NAMALWA (cell line): ENCODE data around the gene GBX2.
"Not testable (repeated sequence)": the region's sequence is repeated elsewhere in the genome, so short reads cannot be mapped to it uniquely, and the experiment has no call there.

Experiments used
- DNase-seq: peaks from one replicate; pipeline ENCODE4 v3.0.0-alpha.2; 2015; ENCODE audit warnings: low spot score

GBX2 gene

DNA sequence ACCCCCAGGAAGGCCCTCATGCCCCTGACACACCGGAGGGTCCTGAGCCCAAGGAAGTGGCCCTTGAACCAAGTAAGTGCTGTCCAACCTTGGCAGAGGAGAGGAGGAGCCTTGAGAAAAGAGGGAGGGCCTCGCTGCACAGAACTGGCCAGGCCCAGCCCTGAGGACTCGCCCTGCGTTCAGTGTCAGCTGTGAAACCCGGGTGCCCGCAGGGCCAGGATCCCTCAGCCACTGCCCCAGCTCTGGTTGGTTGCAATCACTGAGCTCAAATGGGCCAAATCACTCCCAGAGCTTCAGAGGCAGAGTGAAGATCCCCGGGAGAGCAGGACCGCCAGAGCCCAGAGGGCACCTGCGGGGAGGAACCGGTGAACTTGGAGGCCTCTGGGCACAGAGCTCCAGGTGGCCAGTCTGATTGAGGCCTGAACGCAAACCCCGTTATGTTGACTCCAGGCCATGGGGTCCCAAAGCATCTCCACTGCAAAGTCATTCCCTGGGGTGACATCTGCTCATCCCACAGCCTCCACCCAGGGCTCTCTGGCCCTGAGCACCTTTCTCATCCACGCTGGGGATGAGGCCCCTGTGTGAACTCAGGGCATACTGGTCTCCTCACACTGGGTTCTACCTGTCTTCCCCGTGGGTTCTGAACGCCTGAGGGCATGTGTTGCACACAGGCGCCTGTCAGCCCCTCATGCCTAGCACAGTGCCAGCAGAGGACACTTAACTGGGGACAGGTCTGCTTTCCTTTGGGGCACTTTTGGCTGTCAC lies 11.9 kb downstream of the GBX2 start:
- DNase-seq = no peak

DNA sequence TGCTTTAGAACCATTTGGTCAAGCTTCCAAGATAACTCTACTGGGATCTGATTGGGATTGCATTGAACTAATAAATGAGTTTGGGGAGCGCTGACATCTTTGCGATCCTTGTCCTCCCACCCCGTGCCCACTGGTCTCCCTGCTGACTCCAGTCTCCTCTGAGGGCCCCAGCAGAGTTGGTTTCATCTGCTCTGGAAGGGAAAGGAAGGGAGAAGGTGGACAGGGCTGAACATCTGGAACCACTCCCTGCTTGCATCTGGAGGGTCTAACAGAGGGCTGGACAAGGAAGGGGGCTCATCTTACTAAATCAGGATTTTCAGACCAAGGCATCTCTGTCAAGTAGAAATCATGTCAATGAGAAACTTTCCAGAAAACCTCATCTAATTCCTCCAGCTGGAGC lies 12.8 kb downstream of the GBX2 start:
- DNase-seq = no peak

GRCh38 chr2:236146436-236146835 lies 21.8 kb downstream of the GBX2 start:
- no peak for DNase-seq

GRCh38 chr2:236143811-236144210 lies 24.4 kb downstream of the GBX2 start:
- no peak for DNase-seq

GRCh38 chr2:236141616-236142015 lies 26.6 kb downstream of the GBX2 start:
- DNase-seq = not testable (repeated sequence)

DNA sequence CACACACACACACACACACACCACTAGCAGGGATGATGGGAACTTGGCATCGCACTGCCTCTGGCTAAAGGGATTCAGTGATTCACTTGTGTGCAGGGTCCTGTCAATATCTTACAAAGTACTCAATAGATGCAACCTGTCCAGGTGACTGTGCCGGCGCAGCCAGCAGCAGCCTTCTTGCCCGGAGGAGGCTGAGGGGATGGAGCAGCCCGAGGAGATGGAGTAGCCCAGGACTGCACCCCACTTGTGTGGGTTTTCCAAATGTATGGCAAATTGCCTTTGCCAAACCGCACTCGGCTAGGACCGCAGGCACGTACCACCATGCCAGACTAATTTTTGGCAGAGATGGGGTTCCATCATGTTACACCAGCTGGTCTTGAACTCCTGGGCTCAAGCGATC lies 31.1 kb downstream of the GBX2 start:
- no peak for DNase-seq

GRCh38 chr2:236136538-236136937 lies 31.6 kb downstream of the GBX2 start:
- DNase-seq = no peak

DNA sequence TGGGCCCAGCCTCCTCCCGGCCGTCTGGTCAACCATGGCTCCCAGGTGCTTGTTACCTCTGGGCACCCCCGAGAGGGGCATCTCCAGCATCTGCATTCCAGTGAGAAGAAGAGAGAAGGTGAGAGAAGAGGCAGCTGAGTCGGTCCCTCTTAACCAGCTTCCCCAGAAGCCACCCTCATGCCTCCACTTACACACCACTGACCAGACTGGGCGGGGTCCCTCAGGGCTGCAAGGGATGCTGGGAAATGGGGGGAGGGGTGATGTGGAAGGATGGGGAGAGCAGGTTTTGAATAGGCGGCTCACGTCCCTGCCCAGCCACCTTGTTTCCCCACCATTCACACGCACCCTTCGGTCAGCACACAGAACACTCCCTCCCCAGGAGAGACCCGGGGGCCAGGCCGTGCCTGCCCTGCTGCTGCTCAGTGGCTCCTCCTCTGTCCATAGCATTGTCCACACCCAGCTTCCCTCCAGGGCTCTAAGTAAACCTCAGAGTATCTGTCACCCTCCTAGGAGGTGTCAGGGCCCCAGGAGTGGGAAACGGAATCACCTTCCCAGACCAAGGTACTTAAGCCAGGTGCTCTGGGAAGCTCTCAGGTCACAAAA lies 34.7 kb downstream of the GBX2 start:
- no peak for DNase-seq

DNA sequence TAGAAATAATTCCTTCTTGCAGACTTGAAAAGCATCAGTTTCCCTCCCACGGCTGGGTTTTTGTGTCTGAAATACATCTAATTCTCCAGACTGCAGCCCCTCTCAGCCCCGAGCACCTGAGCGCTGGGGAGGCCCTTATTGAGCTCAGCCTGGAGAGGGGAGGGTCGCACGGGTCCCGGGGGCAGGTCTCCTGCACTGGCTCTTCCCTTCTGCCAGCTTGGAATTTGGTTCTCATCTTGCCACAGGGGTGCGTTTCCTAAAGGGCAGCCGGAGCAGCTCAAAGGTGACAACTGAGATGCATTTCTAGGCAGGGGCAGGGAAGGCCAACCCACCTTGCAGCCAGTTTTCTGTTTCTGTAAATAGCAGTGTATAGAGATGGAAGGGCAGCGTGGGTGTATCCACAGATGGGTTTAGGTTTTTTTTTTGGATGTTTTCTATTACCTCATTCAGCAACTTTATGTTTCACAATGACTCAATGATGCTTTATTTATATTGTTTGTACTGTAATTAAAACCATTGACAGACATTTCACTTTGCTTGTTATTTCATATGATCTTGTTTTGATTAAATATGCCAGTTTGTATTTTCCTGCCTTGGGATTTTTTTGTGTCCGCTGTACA lies 37.0 kb downstream of the GBX2 start:
- no peak for DNase-seq

- no peak for DNase-seq
These were observed 37.7 kb downstream of the GBX2 start for GRCh38 chr2:236130349-236130998.

GRCh38 chr2:236129935-236130334 lies 38.3 kb downstream of the GBX2 start:
- no peak for DNase-seq

DNA sequence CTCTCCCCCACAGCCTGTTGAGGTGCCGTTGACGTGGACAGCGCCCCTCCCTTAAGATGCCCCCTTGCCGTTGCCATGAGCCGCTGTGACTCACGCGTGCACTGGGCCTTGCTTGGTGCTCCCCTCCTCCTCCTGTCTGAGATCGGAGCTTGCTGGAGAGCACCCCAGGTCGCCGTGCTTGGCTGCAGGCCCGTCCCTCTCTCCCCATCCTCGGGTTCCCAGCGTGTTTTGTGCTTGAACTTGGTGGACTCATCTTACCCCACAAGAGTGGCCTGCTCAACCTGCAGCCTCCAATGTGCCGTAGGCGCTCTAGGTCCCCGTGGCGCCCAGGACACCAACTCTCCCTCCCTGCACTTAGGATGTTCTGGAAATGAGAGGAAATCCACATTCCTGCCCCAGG lies 39.9 kb downstream of the GBX2 start:
- DNase-seq = no peak

GRCh38 chr2:236127010-236127409 lies 41.2 kb downstream of the GBX2 start:
- no peak for DNase-seq

DNA sequence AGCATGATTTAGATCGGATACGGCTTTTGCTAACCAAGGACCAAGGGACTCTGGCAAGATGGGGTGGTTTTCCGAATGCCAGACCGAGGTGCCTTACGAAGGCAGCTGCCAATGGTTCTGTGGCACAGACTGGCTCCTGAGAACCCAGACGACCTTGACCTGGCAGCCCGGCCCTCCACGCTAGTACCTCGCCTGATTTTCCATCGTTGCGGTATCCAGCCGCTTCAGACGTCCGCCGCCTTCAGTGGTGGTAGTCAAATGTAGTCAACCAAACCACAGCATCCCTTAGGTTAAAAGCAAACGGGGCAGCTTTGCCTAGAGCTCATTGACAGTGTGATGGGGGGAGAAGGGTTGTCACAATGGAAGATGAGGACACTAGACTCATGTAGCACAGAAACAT lies 42.6 kb downstream of the GBX2 start:
- no peak for DNase-seq

- no peak for DNase-seq
These were observed 43.8 kb downstream of the GBX2 start for GRCh38 chr2:236124182-236124893.

DNA sequence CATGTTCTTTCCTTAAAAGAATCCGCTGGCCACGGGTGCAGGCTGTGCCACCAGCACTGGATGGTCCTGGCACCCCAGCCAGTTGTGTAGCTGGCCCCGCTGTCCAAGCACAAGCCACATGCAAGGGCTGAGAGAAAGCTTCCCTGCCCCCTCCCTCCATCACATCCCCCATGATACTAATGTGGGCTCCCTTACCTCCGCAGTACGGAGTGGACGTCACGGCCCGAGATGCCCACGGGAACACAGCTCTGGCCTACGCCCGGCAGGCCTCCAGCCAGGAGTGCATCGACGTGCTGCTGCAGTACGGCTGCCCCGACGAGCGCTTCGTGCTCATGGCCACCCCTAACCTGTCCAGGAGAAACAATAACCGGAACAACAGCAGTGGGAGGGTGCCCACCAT lies 44.5 kb downstream of the GBX2 start:
- DNase-seq = no peak

GRCh38 chr2:236122236-236122635 lies 46.0 kb downstream of the GBX2 start:
- no peak for DNase-seq

DNA sequence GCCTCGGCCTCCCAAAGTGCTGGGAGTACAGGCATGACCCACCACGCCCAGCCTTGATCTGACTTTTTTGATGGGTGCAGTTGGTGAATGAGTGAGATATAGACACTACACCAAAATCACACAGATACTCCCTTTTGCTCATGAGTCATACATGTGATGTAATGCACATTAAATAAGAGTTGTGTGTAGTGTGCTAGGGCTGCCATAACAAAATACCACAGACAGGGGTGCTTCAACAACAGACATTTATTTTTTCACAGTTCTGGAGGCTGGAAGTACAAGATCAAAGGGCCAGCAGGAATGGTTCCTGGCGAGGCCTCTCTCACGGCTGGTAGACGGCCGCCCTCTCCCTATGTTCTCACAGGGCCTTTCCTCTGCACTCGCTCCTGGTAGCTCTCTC lies 46.6 kb downstream of the GBX2 start:
- no peak for DNase-seq

DNA sequence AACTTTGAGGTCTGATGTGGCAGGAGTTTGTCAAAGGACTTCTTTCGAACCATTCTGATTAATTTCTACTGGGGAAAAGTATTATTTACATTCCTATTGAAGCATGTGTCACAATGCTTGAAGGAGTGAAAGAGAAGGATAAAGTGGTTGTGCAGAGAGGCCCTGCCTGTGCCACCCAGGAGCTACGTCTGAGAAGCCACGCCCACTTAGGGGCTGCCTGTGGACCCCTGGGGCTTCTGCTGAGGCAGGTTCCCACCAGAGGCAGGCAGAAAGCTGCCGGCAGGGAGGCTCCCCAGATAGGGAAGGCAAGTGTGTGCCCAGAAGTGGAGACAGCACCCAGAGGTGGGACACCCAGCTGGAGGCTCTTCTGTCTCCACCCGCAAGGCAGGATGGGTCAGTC lies 47.4 kb downstream of the GBX2 start:
- DNase-seq = no peak

- DNase-seq = no peak
These were observed 48.0 kb downstream of the GBX2 start for GRCh38 chr2:236120141-236120601.

GRCh38 chr2:236119476-236119875 lies 48.7 kb downstream of the GBX2 start:
- DNase-seq = no peak

DNA sequence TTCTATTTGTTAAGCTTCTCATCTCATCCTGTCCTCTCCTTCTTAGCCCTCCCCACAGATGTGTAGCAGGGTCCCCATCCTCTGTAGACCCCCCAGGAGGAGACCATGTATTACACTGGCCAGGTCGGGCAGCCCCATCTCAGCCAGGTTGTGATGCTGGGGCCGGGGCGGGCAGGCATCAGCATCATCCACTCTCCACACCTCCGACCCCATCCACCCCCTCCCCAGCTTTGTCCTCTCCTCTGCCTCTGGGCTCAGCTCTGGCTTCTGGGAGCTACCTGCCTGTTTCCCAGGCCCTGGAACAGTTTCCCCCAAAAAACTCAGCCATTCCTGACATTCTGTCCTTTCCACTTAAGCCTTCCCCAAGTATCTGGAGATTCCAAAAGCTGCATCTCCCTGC lies 49.2 kb downstream of the GBX2 start:
- DNase-seq = no peak
